Loucy (cell line): ENCODE data around the gene CCDC93.
A peak's percentile ranks its signal among the peaks of the same experiment; 100 is the strongest.

ENCODE experiments used
- H2AFZ ChIP-seq: fragments of 200-600 bp; sonication (generic); 2 replicates; pipeline ENCODE4 v1.6.0; 2016; ENCODE audit warnings: antibody characterized with exemption, mild to moderate bottlenecking, low read length, moderate library complexity
- H3F3A ChIP-seq: fragments of 200-600 bp; 2 replicates; pipeline ENCODE4 v1.6.0; 2016; ENCODE audit warnings: antibody characterized with exemption, low read depth, mild to moderate bottlenecking
- H3K27me3 ChIP-seq: fragments of 200-600 bp; sonication (generic); 2 replicates; pipeline ENCODE4 v1.6.1; 2014; ENCODE audit warnings: low read length, mild to moderate bottlenecking; ENCODE audit not compliant: insufficient read depth, poor library complexity, severe bottlenecking
- H3K36me3 ChIP-seq: fragments of 200-600 bp; sonication (generic); 2 replicates; pipeline ENCODE4 v1.6.1; 2016; ENCODE audit warnings: low read length; ENCODE audit not compliant: insufficient read depth
- H3K4me1 ChIP-seq: fragments of 200-600 bp; sonication (generic); 2 replicates; pipeline ENCODE4 v1.5.1; 2014; ENCODE audit warnings: low read length, mild to moderate bottlenecking; ENCODE audit not compliant: insufficient read depth, poor library complexity, severe bottlenecking
- H3K4me2 ChIP-seq: fragments of 200-600 bp; sonication (generic); 2 replicates; pipeline ENCODE4 v1.6.0; 2014; ENCODE audit warnings: antibody characterized with exemption, low read length, low read depth, mild to moderate bottlenecking; ENCODE audit not compliant: poor library complexity, severe bottlenecking
- H3K4me3 ChIP-seq: fragments of 200-600 bp; sonication (generic); 2 replicates; pipeline ENCODE4 v1.5.1; 2014; ENCODE audit warnings: low read length, mild to moderate bottlenecking, mixed read lengths; ENCODE audit not compliant: poor library complexity, severe bottlenecking
- H3K79me2 ChIP-seq: fragments of 200-600 bp; sonication (generic); 2 replicates; pipeline ENCODE4 v1.6.1; 2014; ENCODE audit warnings: low read length; ENCODE audit not compliant: insufficient read depth
- H3K9ac ChIP-seq: fragments of 200-600 bp; sonication (generic); 2 replicates; pipeline ENCODE4 v1.6.0; 2014; ENCODE audit warnings: mild to moderate bottlenecking, low read depth, low read length, moderate library complexity; ENCODE audit not compliant: poor library complexity, severe bottlenecking
- H3K9me2 ChIP-seq: fragments of 200-600 bp; sonication (generic); replicated peaks from 2 replicates; pipeline ENCODE4 v1.6.1; 2016; ENCODE audit warnings: low read depth, low read length, mixed read lengths
- H3K9me3 ChIP-seq: fragments of 200-600 bp; sonication (generic); 2 replicates; pipeline ENCODE4 v1.6.1; 2014; ENCODE audit warnings: mild to moderate bottlenecking, antibody characterized with exemption, low read length, low read depth; ENCODE audit not compliant: insufficient read depth
- H4K20me1 ChIP-seq: fragments of 200-600 bp; sonication (generic); 2 replicates; pipeline ENCODE4 v1.6.0; 2014; ENCODE audit warnings: antibody characterized with exemption, low read length, mild to moderate bottlenecking; ENCODE audit not compliant: insufficient read depth, poor library complexity, severe bottlenecking
- EZH2phosphoT487 ChIP-seq: fragments of 200-600 bp; IDR thresholded peaks from 2 replicates; pipeline ENCODE4 v1.6.1; 2018; ENCODE audit warnings: antibody characterized with exemption, mild to moderate bottlenecking, moderate library complexity, borderline replicate concordance
- TF ChIP-seq, protein P1 (sequence below): fragments of 200-600 bp; sonication (generic); conservative IDR thresholded peaks from 2 replicates; pipeline ENCODE4 v1.5.1; 2014; ENCODE audit warnings: mild to moderate bottlenecking, antibody characterized with exemption, low read length

Gene CCDC93

DNA sequence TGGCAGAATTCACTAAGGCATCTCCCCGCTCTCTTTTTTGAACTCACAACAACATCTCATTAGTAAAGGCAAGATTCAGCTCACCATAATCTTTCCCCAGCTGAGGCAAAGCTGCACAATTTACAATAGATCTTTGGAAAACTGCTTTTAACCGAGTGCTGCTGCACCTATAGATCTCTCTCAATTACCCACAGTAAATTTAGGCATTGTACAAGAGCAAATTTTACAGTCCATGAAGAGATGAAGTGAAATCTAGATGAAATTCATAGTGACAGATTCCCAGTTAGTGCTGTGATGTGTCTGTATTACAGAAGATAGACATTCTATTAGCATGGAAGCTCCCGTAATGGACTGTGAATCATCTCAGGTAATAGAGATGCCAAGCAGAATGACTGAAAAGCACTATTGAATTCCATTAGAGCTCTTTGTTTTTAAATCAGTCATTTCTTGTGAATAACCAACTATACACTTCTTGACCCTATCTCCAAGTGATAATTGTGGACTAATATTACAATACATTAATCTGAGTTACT is 38.0 kb upstream of the CCDC93 start:
- H3K36me3 ChIP-seq = no peaks in the 10 kb centered on the region
- no peak overlapping the region for H3K9ac ChIP-seq
- no peak overlapping the region for H2AFZ ChIP-seq
- H3K9me2 ChIP-seq = no peaks in the 10 kb centered on the region
- peaks cover 3% of the 10 kb centered on the region; the same call in 1 of the 2 replicates for H3F3A ChIP-seq
- H3K4me1 ChIP-seq = peaks cover 50% of the 10 kb centered on the region
- no peaks in the 10 kb centered on the region for H3K27me3 ChIP-seq
- no peak overlapping the region for H3K4me3 ChIP-seq
- no peaks in the 10 kb centered on the region for H3K79me2 ChIP-seq
- no peak for TF ChIP-seq EZH2phosphoT487
- TF ChIP-seq, protein P1, sequence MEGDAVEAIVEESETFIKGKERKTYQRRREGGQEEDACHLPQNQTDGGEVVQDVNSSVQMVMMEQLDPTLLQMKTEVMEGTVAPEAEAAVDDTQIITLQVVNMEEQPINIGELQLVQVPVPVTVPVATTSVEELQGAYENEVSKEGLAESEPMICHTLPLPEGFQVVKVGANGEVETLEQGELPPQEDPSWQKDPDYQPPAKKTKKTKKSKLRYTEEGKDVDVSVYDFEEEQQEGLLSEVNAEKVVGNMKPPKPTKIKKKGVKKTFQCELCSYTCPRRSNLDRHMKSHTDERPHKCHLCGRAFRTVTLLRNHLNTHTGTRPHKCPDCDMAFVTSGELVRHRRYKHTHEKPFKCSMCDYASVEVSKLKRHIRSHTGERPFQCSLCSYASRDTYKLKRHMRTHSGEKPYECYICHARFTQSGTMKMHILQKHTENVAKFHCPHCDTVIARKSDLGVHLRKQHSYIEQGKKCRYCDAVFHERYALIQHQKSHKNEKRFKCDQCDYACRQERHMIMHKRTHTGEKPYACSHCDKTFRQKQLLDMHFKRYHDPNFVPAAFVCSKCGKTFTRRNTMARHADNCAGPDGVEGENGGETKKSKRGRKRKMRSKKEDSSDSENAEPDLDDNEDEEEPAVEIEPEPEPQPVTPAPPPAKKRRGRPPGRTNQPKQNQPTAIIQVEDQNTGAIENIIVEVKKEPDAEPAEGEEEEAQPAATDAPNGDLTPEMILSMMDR = no peak
- no peak overlapping the region for H3K4me2 ChIP-seq
- H3K9me3 ChIP-seq = no peaks in the 10 kb centered on the region
- no peaks in the 10 kb centered on the region for H4K20me1 ChIP-seq

DNA sequence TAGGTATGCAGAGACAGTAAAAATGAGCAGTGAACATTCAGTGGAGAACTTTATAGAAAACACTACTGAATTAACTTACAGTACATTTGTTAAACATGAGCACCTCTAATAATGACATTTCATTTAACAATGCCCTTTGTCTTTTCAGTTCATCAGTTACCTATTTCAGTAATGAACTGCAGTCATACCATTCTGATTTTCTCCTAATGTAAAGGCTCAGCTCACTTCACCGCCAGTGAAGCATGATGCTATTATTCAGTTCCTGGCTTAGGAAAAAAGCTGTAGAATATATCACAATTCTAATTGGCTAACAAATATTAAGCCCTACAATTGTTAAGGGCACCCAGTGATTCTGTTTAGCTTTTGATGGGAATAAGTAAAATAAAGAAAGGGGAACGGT is 37.1 kb upstream of the CCDC93 start:
- Histone ChIP-seq H3K9ac (no peak overlapping the region), H3K79me2 (no peaks in the 10 kb centered on the region), H3K9me3 (no peaks in the 10 kb centered on the region), H4K20me1 (no peaks in the 10 kb centered on the region), H3K36me3 (no peaks in the 10 kb centered on the region), H2AFZ (no peak overlapping the region), H3K4me3 (peak overlapping the region; percentile 19), H3K9me2 (no peaks in the 10 kb centered on the region), H3K4me1 (peaks cover 52% of the 10 kb centered on the region), H3K4me2 (peak overlapping the region; percentile 71), H3K27me3 (no peaks in the 10 kb centered on the region), H3F3A (peaks cover 3% of the 10 kb centered on the region; the same call in 1 of the 2 replicates)
- TF ChIP-seq, protein P1 = no peak
- TF ChIP-seq EZH2phosphoT487 = no peak

DNA sequence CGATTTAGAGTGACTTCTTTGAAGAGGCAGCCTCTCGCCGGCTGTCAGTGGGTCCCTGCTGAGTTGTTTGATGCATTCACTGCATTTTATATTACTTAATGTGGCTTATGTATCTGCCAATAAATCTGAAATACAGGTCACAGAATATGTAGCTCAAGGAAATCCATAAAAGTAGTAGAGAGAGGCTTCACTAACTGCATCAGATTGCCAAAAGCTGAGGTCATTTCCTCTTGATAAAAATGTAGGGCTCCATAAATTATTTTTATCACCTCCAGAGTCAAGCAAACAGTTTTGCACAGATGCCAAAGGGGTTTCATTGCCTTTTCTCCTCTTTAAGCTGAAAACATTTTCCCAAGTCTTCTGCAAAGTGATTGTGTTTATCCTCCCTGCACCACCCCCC is 36.5 kb upstream of the CCDC93 start:
- peaks cover 52% of the 10 kb centered on the region for H3K4me1 ChIP-seq
- H2AFZ ChIP-seq = no peak overlapping the region
- H4K20me1 ChIP-seq = no peaks in the 10 kb centered on the region
- TF ChIP-seq, protein P1 = no peak
- TF ChIP-seq EZH2phosphoT487 = peak; percentile 46; the same call in 1 of the 2 replicates
- H3K9me2 ChIP-seq = no peaks in the 10 kb centered on the region
- no peak overlapping the region for H3K9ac ChIP-seq
- no peaks in the 10 kb centered on the region for H3K79me2 ChIP-seq
- no peaks in the 10 kb centered on the region for H3K27me3 ChIP-seq
- peak overlapping the region; percentile 54 for H3K4me3 ChIP-seq
- no peaks in the 10 kb centered on the region for H3K36me3 ChIP-seq
- H3K4me2 ChIP-seq = peak overlapping the region; percentile 71
- H3F3A ChIP-seq = peaks cover 3% of the 10 kb centered on the region; the same call in 1 of the 2 replicates
- no peaks in the 10 kb centered on the region for H3K9me3 ChIP-seq
